Measurements from ENCODE around the gene SECTM1.

Gene SECTM1

DNA sequence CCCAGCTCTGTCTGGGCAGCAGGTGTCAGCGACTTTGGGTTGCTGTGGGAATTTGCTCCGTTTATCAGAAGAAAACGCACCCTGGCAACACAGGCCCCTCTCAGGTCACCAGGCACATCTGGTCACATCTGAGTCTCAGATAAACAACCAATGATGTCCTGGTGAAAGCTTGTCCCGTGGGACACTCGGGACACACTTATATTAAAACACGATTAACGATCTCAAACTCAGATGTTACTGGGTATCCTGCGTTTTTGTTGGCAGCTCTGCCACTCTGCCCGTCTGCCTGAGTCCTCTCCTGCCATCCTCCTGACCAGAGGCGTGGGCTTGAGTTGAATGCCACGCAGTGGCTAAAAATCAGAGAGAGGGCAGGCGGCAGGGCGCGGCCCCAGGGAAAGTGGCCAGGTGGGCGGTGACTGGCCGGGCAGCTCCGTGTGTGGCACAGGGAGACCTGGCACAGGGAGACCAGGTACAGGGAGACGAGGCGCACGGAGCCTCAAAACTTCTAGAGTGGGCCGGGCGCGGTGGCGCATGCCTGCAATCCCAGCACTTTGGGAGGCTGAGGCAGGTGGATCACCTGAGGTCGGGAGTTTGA, 2.1 kb downstream of the SECTM1 start:
- H3K4me1 ChIP-seq, result peaks cover 13% of the 10 kb centered on the region
- no peaks in the 10 kb centered on the region for H3K9me3 ChIP-seq
- H3K27me3 ChIP-seq (ENCODE audit: low read depth), result no peaks in the 10 kb centered on the region
- H3K36me3 ChIP-seq (replicated peaks), result no peaks in the 10 kb centered on the region
- DNase-seq (ENCODE audit: low spot score in 2 of 2), result no peak
- in situ Hi-C loops (cut with MboI; ENCODE audit: low sequenced_read_pairs), result no loop called here
- no peak overlapping the region for H3K4me3 ChIP-seq

DNA sequence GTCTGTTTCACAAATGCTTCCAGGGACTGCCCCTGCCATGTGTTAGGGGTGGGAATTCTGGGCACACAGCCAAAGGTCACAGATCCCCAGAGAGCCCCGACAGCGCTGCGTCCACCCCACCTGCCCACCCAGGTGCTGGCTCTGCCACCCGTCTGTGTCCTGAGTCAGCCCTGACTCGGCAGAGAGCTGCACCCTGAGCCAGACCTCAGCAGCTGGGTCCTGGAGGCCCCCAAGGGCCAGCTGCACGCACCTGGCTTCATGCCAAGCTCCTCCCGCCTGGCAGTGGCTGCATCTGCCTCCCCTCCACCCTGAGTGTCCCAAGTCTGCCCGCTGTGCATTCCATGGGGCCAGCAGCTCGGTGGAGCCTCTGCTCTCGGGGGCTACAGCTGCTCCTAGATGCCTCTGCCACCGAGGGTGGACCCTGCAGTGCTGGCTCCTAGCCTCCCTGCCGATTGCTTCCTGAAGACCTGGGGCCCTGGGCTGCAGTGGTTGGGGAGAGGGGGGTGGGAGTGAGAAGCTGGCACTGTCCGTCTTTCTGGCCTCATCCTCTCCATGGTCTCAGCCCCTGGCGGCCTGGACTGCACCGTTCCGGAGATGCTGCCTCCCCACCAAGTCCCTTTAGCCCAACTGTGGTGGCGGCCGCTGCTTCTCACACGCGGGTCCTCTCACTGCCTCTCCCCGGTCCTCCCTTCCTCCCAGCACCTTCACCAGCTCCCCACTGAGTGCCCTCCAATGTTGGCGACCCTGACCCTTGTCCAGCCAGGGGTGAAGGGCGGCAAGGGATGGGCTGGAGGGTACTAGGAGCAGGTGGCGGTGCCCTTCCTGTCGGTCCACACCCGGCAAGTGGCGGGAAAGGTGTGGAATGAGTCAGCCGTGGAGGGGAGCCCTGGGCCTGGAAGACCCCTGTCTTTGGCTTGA, 3.0 kb downstream of the SECTM1 start:
- in situ Hi-C loops (cut with MboI; ENCODE audit: low sequenced_read_pairs), result no loop called here
- peaks cover 6% of the 10 kb centered on the region; the same call in 1 of the 2 replicates for H3K4me1 ChIP-seq
- H3K9me3 ChIP-seq, result no peaks in the 10 kb centered on the region
- no peak overlapping the region for H3K4me3 ChIP-seq
- no peaks in the 10 kb centered on the region for H3K36me3 ChIP-seq (replicated peaks)
- peak in 1 of 2 experiments; percentile 70 for DNase-seq (ENCODE audit: low spot score in 2 of 2)
- no peaks in the 10 kb centered on the region for H3K27me3 ChIP-seq (ENCODE audit: low read depth)

DNA sequence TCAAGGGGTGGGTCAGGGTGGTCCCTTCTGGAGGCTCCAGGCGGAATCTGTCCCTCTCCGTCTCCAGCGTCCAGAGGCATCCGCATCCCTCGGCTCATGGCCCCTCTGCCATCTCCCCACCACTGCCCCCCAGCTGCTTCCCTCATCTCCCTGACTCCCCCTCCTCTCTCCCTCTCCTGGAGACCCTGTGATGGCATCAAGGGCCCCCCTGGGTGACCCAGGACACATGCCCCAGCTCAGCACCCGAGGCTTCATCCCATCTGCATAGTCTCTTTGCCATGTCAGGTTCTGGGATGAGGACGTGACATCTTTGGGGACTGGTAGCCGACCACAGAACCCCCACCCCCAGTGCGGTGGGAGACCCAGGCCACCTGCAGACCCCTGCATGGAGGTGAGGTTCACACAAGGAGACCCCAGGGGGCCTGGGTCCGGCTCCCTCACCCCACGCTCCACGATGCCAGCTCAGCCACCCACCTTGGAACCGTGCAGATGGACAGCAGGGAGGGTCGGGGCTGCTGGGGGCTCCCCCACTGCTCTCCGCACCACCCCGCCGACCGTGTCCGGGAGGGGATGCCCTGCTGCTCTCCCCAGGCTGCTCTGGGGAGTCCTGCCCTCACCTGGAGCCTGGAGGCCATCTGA, 3.8 kb downstream of the SECTM1 start:
- H3K27me3 ChIP-seq (ENCODE audit: low read depth), result no peaks in the 10 kb centered on the region
- no peaks in the 10 kb centered on the region for H3K36me3 ChIP-seq (replicated peaks)
- in situ Hi-C loops (cut with MboI; ENCODE audit: low sequenced_read_pairs), result no loop called here
- no peak overlapping the region for H3K4me3 ChIP-seq
- DNase-seq (ENCODE audit: low spot score in 2 of 2), result no peak
- peaks cover 3% of the 10 kb centered on the region; the same call in 1 of the 2 replicates for H3K4me1 ChIP-seq
- H3K9me3 ChIP-seq, result no peaks in the 10 kb centered on the region

DNA sequence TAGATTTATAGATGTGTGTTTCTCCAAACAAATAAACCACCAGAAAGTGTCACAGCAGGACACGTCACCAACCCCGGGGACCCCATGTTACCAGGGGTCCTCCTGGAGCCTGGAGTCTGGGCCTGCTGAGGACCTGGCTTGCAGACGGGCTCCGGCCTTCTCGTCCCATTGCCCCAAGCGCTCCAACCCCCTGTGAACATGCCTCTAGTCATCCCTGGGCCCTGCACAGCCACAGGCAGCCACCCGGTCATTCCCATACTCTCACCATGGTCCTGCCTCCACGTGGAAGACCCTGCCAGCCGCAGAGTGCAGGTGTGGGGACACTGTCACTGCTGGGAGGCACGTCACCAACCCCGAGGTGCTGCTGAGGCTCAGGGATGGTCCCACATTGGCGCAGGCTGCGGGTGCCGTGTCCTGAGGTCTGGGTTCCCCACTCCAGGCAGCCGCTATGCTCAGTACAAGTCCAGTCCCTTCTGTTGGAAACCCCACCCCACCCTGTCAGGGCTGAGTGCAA, 4.5 kb downstream of the SECTM1 start:
- Histone ChIP-seq H3K4me1 (peaks cover 3% of the 10 kb centered on the region; the same call in 1 of the 2 replicates), H3K4me3 (no peak overlapping the region), H3K36me3 (replicated peaks) (no peaks in the 10 kb centered on the region), H3K27me3 (ENCODE audit: low read depth) (no peaks in the 10 kb centered on the region; the same call in 1 of the 2 replicates), H3K9me3 (no peaks in the 10 kb centered on the region)
- in situ Hi-C loops (cut with MboI; ENCODE audit: low sequenced_read_pairs), result no loop called here
- no peak for DNase-seq (ENCODE audit: low spot score in 2 of 2)

DNA sequence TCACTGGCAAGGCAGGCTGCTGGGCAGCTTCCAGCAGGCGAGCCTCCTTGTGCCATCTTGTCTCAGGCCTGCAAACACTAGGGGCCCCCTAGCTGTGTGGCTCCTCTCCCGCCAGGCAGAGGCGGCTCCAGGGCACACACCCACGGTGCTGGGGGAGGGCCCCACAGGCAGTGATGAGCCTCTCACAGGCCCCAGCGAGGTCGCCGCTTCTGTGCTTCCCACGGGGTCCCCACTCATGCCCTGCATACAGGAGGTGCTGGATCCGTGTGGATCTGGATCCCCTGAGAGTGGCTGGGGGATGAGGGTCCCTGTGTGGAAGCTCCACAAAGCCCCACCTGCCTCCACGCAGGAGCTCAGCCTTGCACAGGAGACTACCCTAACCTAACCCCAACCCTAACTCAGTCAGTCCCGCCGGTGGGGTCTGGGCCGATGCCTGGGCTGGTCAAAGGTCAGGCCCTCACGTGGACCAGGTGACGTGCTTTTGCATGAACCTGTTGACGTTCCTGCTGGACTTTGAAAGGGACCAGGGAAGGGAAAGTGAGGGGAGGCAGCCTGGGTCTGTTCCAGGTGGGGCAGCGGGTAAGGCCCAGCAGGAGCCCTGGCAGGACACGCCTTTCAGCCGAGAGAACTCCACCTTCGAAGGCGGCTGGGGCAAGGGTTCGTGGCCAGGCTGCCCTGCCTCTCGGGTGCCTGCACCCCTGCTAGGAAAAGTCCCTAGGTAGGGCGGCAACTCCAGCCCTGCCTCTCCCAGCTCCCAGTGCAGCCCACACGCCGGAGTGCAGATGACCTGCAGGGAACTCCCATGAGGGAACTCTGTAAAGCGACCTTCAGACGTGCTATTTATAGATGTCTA, 5.2 kb downstream of the SECTM1 start:
- H3K4me3 ChIP-seq, result no peak overlapping the region
- peaks cover 3% of the 10 kb centered on the region; the same call in 1 of the 2 replicates for H3K4me1 ChIP-seq
- H3K36me3 ChIP-seq (replicated peaks), result no peaks in the 10 kb centered on the region
- in situ Hi-C loops (cut with MboI; ENCODE audit: low sequenced_read_pairs), result no loop called here
- no peak for DNase-seq (ENCODE audit: low spot score in 2 of 2)
- no peaks in the 10 kb centered on the region for H3K9me3 ChIP-seq
- H3K27me3 ChIP-seq (ENCODE audit: low read depth), result no peaks in the 10 kb centered on the region; the same call in 1 of the 2 replicates

DNA sequence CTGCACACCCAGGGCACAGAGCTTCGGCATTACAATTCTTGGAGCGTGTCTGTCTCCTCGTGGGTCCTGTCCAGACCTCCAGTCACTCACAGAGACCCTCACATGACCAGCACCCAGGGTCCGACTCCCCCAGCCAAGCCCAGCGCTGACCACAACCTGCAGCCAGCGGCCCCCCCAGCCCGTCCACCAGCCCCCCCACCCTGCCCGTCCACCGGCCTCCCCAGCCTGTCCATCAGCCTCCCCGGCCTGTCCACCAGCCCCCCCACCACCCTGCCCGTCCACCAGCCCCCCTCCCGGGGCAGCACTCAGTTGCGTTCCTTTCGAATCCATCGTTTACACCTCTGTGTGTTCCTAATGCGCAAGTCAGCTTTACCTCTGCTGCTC, 5.8 kb downstream of the SECTM1 start:
- DNase-seq (ENCODE audit: low spot score in 2 of 2), result no peak
- no peaks in the 10 kb centered on the region for H3K9me3 ChIP-seq
- H3K27me3 ChIP-seq (ENCODE audit: low read depth), result no peaks in the 10 kb centered on the region; the same call in 1 of the 2 replicates
- peaks cover 3% of the 10 kb centered on the region; the same call in 1 of the 2 replicates for H3K4me1 ChIP-seq
- in situ Hi-C loops (cut with MboI; ENCODE audit: low sequenced_read_pairs), result no loop called here
- no peak overlapping the region for H3K4me3 ChIP-seq
- H3K36me3 ChIP-seq (replicated peaks), result no peaks in the 10 kb centered on the region

DNA sequence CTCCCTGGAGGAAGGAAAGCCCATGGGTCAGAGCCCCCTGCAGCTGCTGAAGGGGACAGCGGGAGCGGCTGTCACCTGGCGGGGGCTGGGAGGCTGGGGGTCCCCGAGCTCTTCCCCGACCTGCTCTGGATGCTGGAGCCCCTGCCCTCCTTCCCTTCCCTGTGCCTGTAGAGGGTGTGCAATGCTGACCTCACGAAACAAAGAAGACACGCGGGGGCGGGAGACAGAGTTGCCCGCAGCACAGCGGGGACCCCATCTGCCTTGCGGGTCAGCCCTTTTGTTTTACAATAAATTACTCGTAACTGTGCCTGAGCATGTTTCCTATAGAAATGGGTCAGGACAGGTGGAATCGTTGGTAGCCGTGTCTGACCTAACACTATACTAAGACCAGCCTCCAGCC, 6.3 kb downstream of the SECTM1 start:
- Histone ChIP-seq H3K9me3 (no peaks in the 10 kb centered on the region), H3K36me3 (replicated peaks) (no peaks in the 10 kb centered on the region), H3K4me1 (peaks cover 3% of the 10 kb centered on the region; the same call in 1 of the 2 replicates), H3K27me3 (ENCODE audit: low read depth) (peaks cover under 1% of the 10 kb centered on the region), H3K4me3 (no peak overlapping the region)
- in situ Hi-C loops (cut with MboI; ENCODE audit: low sequenced_read_pairs), result no loop called here
- no peak for DNase-seq (ENCODE audit: low spot score in 2 of 2)

DNA sequence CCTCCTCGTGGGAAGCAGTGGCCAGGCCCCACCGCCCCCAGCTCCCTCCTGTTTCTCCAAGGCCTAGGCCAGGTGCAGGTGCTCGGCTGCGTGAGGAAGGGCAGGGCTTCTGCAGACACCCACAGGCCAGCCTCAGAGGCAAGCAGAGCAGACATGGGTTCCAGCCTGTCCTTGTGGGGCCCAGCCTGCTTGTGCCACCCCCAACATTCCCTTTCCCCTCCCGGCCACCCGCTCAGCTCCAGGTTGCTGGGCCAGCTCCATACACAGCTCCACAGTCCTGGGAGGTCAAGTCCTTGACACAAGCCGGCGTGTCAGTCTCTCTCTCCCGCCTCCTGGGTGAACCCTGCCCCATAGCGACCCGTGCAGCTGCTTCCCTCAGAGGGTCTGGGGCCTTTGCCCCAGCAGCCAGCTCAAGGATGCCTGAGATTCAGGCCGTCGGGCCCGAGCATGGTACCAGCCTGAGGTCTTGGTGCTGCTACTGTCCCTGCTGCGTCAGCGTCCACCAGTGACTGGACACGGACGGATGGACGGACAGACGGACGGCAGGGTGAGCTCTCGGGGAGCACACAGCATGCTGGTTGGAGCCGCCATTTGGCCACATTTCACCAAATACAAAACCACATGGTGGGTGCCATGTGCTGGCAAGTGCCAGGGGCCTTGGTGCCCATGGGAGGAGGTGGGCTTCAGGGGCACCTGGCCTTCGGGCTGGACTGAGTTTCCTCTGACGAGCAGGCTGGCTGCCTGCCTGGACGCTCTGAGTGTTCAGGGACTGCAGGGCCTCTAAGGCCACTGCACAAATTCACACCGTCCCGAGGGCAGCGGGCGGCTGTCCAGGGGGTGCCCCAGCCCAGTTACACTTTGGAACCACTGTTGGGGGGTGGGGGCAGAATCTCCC, 8.0 kb downstream of the SECTM1 start:
- H3K4me1 ChIP-seq, result peaks cover 6% of the 10 kb centered on the region; the same call in 1 of the 2 replicates
- peaks cover 13% of the 10 kb centered on the region for H3K27me3 ChIP-seq (ENCODE audit: low read depth)
- no peaks in the 10 kb centered on the region for H3K36me3 ChIP-seq (replicated peaks)
- in situ Hi-C loops (cut with MboI; ENCODE audit: low sequenced_read_pairs), result no loop called here
- no peaks in the 10 kb centered on the region for H3K9me3 ChIP-seq
- no peak for DNase-seq (ENCODE audit: low spot score in 2 of 2)
- no peak overlapping the region for H3K4me3 ChIP-seq

DNA sequence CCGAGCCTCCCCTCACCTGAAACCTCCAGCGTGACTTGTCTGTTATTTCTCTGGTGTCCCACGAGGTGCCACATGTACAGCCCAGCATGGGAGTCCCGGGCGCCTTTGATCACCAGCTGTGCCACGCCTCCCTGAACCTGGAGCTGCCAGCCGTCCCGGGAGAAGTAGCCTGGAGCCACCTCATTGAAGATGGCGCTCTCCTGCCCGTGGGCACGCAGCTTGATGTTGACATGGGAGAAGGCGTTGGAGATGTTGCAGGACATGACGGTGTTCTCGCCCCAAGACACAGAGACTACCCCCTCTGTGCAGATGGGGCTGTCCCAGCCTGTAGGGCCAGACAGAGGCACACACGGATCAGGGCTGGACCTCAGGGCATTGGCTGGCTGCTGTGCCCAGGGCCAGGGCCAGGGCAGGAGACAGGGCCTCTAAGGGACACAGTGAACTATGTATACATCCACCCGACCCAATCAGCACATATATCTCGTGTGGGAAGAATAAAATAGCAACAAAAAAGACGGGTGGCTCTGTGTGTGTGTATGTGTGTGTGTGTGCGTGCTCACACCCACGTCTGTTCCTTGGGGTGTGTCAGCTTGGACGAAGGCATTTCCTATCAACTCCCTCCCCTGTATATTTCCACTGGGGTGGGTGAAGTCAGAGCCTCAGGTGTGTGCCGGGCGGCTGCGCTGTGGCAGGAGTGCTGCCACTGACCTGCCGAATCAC, 8.8 kb downstream of the SECTM1 start:
- Histone ChIP-seq H3K36me3 (replicated peaks) (no peaks in the 10 kb centered on the region), H3K27me3 (ENCODE audit: low read depth) (peaks cover 13% of the 10 kb centered on the region), H3K4me3 (no peak overlapping the region), H3K9me3 (no peaks in the 10 kb centered on the region), H3K4me1 (peaks cover 4% of the 10 kb centered on the region; the same call in 1 of the 2 replicates)
- DNase-seq (ENCODE audit: low spot score in 2 of 2), result no peak
- in situ Hi-C loops (cut with MboI; ENCODE audit: low sequenced_read_pairs), result no loop called here

DNA sequence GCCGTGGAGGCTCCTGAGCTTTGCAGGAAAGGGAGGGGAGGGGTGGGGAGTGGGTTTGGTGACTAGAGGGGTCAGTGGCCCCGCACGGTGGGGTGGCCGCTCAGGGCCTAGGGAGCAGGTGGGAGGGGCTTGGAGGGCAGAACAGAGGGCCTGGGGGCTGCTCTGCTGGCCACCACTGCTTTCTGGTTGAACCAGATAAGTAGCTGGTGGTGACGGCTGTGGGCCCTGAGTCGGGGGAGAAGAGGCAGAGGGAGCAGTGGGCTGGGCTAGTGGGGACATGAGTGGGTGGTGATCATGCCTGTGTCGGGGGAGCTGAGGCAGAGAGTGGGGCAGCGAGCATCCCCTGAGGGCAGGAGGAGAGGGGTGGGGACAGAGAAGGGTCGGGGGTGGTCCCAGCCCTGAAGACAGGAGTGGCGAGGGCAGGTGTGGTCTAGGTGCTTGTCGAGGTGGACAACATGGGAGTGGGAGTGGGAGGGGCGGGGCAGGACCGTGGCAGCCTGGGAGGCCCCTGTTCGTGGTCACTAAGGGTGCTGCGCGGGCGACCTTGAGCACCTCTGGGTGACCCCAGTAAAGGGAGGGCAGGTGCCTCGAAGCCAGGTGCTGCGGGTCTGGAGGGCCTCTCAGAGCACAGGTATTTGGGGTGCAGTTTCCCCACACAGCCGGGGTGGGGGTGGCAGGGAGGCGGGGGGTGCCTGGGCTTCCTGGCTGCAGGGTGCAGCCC, 9.9 kb downstream of the SECTM1 start:
- no peak for DNase-seq (ENCODE audit: low spot score in 2 of 2)
- H3K9me3 ChIP-seq, result no peaks in the 10 kb centered on the region

More for the DNA sequence above, 9.9 kb downstream of the SECTM1 start:
- H3K36me3 ChIP-seq (replicated peaks), result no peaks in the 10 kb centered on the region
- in situ Hi-C loops (cut with MboI; ENCODE audit: low sequenced_read_pairs), result no loop called here
- H3K4me3 ChIP-seq, result no peak overlapping the region
- peaks cover 13% of the 10 kb centered on the region for H3K27me3 ChIP-seq (ENCODE audit: low read depth)
- H3K4me1 ChIP-seq, result peaks cover 4% of the 10 kb centered on the region; the same call in 1 of the 2 replicates

Measured in HAP-1 (cell line).